Subcutaneous abdominal adipose tissue (tissue), 5 donors: ENCODE measurements around the gene ERICH6B.

ENCODE experiments used
- H3K27ac ChIP-seq: one replicate; pipeline ENCODE4 v1.7.0; 2013; ENCODE audit warnings: low read depth, mild to moderate bottlenecking, inconsistent platforms, low read length, moderate library complexity
- H3K27me3 ChIP-seq, 5 donors: one replicate each; pipeline ENCODE4 v1.7.0; 2013; ENCODE audit warnings: low read length in 5 of 5, inconsistent platforms in 1 of 5; ENCODE audit not compliant: control insufficient read depth in 5 of 5, insufficient read depth in 4 of 5
- H3K36me3 ChIP-seq, 5 donors: one replicate each; pipeline ENCODE4 v1.7.0; 2013; ENCODE audit warnings: low read length in 5 of 5; ENCODE audit not compliant: control insufficient read depth in 5 of 5, insufficient read depth in 5 of 5
- H3K4me1 ChIP-seq, 5 donors: one replicate each; pipeline ENCODE4 v1.7.0; 2013; ENCODE audit warnings: low read length in 5 of 5, mild to moderate bottlenecking in 3 of 5, moderate library complexity in 1 of 5; ENCODE audit not compliant: control insufficient read depth in 5 of 5, insufficient read depth in 5 of 5
- H3K4me3 ChIP-seq, 5 donors: one replicate each; pipeline ENCODE4 v1.7.0; 2013; ENCODE audit warnings: low read length in 5 of 5, low read depth in 1 of 5
- H3K9ac ChIP-seq, 5 donors: one replicate each; pipeline ENCODE4 v1.7.0; 2013; ENCODE audit warnings: low read length in 5 of 5, mild to moderate bottlenecking in 4 of 5, moderate library complexity in 3 of 5
- H3K9me3 ChIP-seq, 5 donors: one replicate each; pipeline ENCODE4 v1.7.0; 2013; ENCODE audit warnings: low read length in 5 of 5; ENCODE audit not compliant: control insufficient read depth in 5 of 5
- donor health status: healthy.
- donor health status: healthy.
- donor health status: healthy.
- donor health status: healthy.
- donor health status: healthy.

ERICH6B gene

DNA sequence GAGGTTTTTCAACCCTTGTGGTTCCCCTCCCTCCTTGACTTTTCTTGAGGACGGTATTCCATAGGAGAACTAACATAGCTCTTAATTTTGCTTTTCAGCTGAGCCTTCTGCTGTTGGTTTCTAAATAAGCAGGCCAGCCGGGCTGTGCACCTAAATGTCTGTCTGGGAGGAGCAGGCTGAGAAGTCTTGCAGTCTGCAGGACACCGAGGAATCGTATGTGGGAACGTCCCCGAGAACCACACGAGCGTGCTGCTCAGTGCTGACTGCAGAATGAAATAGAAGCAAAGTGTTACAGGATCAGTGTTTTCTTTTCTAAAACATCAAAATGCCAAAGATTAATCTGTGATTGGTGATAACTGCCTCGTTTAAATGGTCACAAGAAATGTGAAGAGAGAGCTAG lies 80.9 kb downstream of the ERICH6B start:
- H3K9me3 ChIP-seq: no peaks in the 10 kb centered on the region
- no peaks in the 10 kb centered on the region for H3K27me3 ChIP-seq
- H3K9ac ChIP-seq: no peak overlapping the region
- H3K4me3 ChIP-seq: no peak overlapping the region
- no peak overlapping the region for H3K27ac ChIP-seq
- H3K4me1 ChIP-seq: no peaks in the 10 kb centered on the region
- H3K36me3 ChIP-seq: peaks cover 40 to 67% (median 57%) of the 10 kb centered on the region in 5 donors

DNA sequence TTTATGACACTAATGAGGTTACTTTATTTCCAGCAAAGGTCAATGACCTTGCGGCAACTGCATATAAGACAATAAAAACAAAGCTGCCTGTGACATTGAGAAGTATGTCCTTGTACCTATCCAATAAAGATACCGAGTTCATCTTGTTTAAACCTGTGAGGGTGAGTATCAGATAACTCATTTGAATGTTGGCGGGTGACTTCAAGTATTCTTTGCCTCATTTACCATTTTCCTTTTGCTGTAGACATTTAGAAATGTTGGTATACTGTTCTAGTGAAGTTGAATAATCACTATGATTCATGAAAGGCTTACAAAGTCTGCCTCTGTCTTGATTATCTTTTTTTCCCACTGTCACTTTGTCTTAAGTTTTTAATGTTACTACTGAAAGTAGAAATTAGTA lies 85.8 kb downstream of the ERICH6B start:
- Histone ChIP-seq H3K36me3 (peaks cover 49 to 73% (median 63%) of the 10 kb centered on the region in 5 donors), H3K27me3 (no peaks in the 10 kb centered on the region), H3K4me3 (no peak overlapping the region), H3K4me1 (no peaks in the 10 kb centered on the region), H3K9ac (no peak overlapping the region), H3K27ac (no peak overlapping the region), H3K9me3 (no peaks in the 10 kb centered on the region)

DNA sequence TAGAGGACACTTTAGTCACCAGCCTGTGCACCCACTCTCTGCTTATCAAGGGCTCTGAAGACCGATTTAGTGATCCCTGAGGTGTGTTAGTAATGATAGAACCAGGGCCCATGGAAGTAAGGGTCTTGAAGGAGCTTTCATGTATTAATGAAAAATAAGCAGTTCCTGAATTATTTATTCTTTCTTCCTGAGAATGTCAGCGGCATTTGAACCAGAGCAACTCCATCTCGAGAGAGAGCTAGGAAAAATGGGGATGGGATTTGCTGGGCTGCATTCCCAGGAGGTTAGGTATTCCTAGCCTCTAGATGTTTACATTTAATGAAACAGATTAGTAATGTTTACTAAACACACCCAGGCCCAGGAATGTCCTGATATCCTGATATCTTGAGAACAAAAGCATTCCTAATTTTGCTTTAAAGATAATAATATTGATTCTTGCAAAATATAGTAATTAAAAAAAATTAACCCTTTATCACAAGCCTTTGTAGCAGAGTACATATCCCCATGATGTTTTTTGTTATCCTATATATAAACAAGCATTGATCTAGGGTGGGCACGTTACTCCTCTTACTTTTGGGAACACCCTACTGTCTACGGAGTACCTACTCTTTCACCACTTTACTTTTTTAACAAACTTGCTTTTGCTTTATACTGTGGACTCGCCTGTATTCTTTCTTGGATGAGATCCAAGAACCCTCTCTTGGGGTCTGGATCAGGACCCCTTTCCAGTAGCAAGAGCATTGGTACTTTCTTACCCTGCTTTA lies 87.7 kb downstream of the ERICH6B start:
- Histone ChIP-seq H3K4me3 (no peak overlapping the region), H3K4me1 (no peaks in the 10 kb centered on the region), H3K36me3 (peaks cover 47 to 64% (median 57%) of the 10 kb centered on the region in 5 donors), H3K27me3 (no peaks in the 10 kb centered on the region), H3K27ac (no peak overlapping the region), H3K9ac (no peak overlapping the region), H3K9me3 (no peaks in the 10 kb centered on the region)

DNA sequence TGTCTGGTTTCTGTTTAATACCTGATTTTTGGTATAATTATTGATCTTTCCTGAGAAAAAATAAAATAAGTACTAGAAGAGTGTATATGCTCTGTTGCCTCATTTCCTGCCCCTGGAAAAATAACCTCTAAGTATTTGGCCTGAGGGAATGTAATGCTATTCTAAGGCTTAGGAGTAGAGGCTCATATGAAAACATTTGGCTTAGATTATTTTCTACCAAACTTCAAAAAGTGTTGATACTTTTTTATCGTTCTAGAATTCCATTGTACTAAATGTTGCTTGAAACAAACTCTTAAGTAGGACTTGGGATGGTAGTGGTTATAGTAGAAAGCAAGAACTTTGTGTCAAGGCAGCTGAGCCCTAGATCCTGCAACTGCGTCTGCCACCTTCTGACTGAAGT lies 93.0 kb downstream of the ERICH6B start:
- Histone ChIP-seq H3K9ac (no peak overlapping the region), H3K36me3 (peaks cover 51 to 63% (median 61%) of the 10 kb centered on the region in 5 donors), H3K27me3 (no peaks in the 10 kb centered on the region), H3K27ac (no peak overlapping the region), H3K4me3 (no peak overlapping the region), H3K4me1 (peaks cover 0 to 3% (median 0%) of the 10 kb centered on the region in 5 donors), H3K9me3 (no peaks in the 10 kb centered on the region)

DNA sequence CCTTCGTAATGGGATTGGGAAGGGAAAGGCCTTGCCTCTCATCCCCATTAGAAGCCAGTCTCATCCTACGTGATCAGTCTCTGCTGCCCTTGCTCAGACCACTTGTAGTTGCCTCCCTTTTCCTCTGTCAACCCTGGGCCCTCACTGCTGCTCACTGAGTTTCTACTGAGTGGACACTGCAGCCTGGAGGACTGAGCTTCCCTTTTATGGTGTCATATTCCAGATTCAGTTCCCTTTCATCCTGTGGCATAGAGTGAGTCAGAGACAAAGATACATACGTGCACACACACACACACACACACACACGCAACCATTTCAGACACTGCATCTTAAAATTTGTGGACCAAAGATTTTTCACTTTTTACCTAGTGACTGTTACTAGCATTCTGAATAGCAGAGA lies 94.2 kb downstream of the ERICH6B start:
- H3K9ac ChIP-seq: no peak overlapping the region
- H3K36me3 ChIP-seq: peaks cover 58 to 66% (median 61%) of the 10 kb centered on the region in 5 donors
- no peak overlapping the region for H3K27ac ChIP-seq
- peaks cover 0 to 3% (median 0%) of the 10 kb centered on the region in 5 donors for H3K4me1 ChIP-seq
- H3K9me3 ChIP-seq: no peaks in the 10 kb centered on the region
- H3K27me3 ChIP-seq: no peaks in the 10 kb centered on the region
- no peak overlapping the region for H3K4me3 ChIP-seq

DNA sequence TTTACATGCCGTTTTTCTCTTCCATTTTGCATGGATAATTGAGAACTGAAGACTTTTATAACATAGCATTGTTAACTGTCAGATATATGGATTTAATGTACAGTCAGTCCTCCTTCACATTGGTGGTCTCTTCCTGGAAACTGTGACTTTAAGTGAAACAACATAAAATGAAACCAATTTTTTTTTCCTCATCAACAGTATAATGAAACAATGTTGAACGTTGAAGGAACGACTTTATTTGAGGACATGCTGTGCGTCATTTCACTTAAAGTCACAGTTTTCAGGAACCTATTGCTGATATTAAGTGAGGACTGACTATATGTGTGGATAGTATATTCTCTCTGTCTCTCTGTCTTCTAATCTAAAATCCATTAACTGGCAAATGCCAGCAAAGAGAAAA lies 96.0 kb downstream of the ERICH6B start:
- Histone ChIP-seq H3K27me3 (no peaks in the 10 kb centered on the region), H3K27ac (no peak overlapping the region), H3K9me3 (no peaks in the 10 kb centered on the region), H3K36me3 (peaks cover 59 to 74% (median 65%) of the 10 kb centered on the region in 5 donors), H3K4me3 (no peak overlapping the region), H3K4me1 (peaks cover 0 to 3% (median 0%) of the 10 kb centered on the region in 5 donors), H3K9ac (no peak overlapping the region)

DNA sequence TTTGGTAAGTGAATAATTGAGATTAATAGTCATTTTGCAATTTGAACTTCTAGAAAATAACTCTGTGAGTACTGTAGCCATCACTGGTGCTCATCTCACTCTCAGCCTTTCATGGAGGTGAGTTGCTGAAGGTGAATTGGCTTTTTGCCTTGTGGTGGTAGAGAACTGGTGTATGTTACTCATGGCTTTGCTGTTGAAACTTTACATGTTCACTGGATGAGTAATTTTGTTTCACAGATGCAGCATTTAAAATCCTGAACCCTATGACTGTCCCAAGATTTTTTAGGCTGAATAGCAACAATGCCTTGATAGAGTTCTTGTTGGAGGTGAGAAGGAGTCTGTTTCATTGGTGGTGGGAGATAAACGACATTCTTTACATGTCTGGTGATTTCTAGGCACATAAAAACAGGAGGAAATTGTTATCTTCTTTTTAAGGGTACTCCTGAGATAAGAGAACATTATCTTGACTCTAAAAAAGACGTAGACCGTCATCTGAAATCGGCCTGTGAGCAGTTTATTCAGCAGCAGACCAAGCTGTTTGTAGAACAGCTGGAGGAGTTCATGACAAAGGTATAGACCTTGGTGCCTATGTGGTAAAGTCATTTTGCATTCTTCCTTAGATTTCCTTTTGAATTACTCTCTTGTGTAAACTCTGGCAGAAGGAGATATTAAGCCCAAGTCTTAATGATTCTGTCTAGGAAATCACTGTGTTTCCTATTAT lies 96.9 kb downstream of the ERICH6B start:
- H3K9me3 ChIP-seq: no peaks in the 10 kb centered on the region
- peaks cover 55 to 70% (median 60%) of the 10 kb centered on the region in 5 donors for H3K36me3 ChIP-seq
- H3K9ac ChIP-seq: no peak overlapping the region
- no peaks in the 10 kb centered on the region for H3K27me3 ChIP-seq
- no peak overlapping the region for H3K27ac ChIP-seq
- H3K4me3 ChIP-seq: no peak overlapping the region
- H3K4me1 ChIP-seq: peaks cover 0 to 3% (median 0%) of the 10 kb centered on the region in 5 donors

DNA sequence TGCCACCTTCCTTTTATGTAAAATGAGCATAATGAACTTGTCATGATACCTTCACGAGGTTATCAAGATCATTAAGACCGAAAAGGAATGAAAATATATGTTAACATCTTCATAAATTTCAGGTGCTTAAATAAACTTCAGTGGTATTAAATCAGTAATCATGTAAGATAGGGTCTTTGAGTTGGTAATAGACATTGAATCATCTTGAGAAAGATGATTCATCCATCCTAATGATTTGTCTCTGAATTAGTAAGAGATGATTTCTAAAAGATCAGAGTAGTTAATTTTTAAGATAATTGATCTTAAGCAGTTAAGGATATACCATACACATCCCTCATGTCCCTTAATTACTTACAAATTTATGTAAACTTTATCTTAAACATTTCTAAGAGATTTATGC lies 98.8 kb downstream of the ERICH6B start:
- H3K4me1 ChIP-seq: peaks cover 0 to 3% (median 0%) of the 10 kb centered on the region in 5 donors
- no peak overlapping the region for H3K9ac ChIP-seq
- peaks cover 44 to 76% (median 60%) of the 10 kb centered on the region in 5 donors for H3K36me3 ChIP-seq
- no peaks in the 10 kb centered on the region for H3K9me3 ChIP-seq
- H3K27me3 ChIP-seq: no peaks in the 10 kb centered on the region
- H3K4me3 ChIP-seq: no peak overlapping the region
- no peak overlapping the region for H3K27ac ChIP-seq

DNA sequence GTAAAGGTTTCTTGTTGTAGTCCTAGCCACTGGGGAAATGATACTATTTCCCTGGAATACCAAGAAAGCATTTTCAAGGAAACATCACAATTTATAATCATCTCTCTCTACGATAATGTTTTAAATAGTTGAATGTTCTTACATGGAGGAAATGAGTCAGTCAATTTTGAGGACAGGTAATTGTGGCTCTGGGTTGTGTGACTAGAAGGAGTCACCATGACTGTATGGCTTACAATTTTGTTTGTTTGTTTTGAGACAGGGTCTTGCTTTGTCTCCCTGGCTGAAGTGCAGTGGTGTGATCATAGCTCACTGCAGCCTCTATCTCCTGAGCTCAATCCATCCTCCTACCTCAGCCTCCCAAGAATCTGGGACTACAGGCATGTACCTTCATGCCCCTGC lies 103.4 kb downstream of the ERICH6B start:
- H3K4me1 ChIP-seq: no peaks in the 10 kb centered on the region
- H3K9ac ChIP-seq: no peak overlapping the region
- no peak overlapping the region for H3K4me3 ChIP-seq
- H3K9me3 ChIP-seq: no peaks in the 10 kb centered on the region
- no peaks in the 10 kb centered on the region for H3K27me3 ChIP-seq
- peaks cover 35 to 68% (median 58%) of the 10 kb centered on the region in 5 donors for H3K36me3 ChIP-seq
- H3K27ac ChIP-seq: no peak overlapping the region
